Trophoblast cell (in vitro differentiated cells and primary cell): ENCODE measurements around the gene VILL.

Experiments
- DNase-seq, 2 donors: peaks; one replicate each; pipeline ENCODE4 v3.0.0-alpha.2; 2016
- H2AFZ ChIP-seq: 2 replicates; pipeline ENCODE4 v1.6.1; 2013; ENCODE audit warnings: low read length, moderate library complexity, mild to moderate bottlenecking; ENCODE audit not compliant: insufficient read depth, poor library complexity
- H2AK5ac ChIP-seq: 2 replicates; pipeline ENCODE4 v1.6.1; 2013; ENCODE audit warnings: mild to moderate bottlenecking, low read length
- H2BK120ac ChIP-seq: 2 replicates; pipeline ENCODE4 v1.6.1; 2013; ENCODE audit warnings: low read length, mild to moderate bottlenecking, moderate library complexity; ENCODE audit not compliant: insufficient read depth, poor library complexity
- H2BK12ac ChIP-seq: 2 replicates; pipeline ENCODE4 v1.6.1; 2013; ENCODE audit warnings: mild to moderate bottlenecking, low read length, moderate library complexity
- H2BK5ac ChIP-seq: 2 replicates; pipeline ENCODE4 v1.6.1; 2013; ENCODE audit warnings: low read length, low read depth, moderate library complexity, mild to moderate bottlenecking; ENCODE audit not compliant: poor library complexity
- H3K14ac ChIP-seq: 2 replicates; pipeline ENCODE4 v1.6.1; 2013; ENCODE audit warnings: mild to moderate bottlenecking, low read length
- H3K18ac ChIP-seq: 2 replicates; pipeline ENCODE4 v1.6.1; 2013; ENCODE audit warnings: mild to moderate bottlenecking, low read length
- H3K23ac ChIP-seq: 2 replicates; pipeline ENCODE4 v1.6.1; 2013; ENCODE audit warnings: low read length
- H3K27ac ChIP-seq: 2 replicates; pipeline ENCODE4 v1.5.1; 2013; ENCODE audit warnings: low read depth, mild to moderate bottlenecking, inconsistent platforms, low read length, moderate library complexity
- H3K27me3 ChIP-seq: 2 replicates; pipeline ENCODE4 v1.6.1; 2013; ENCODE audit warnings: inconsistent platforms, mild to moderate bottlenecking, low read length, moderate library complexity; ENCODE audit not compliant: insufficient read depth
- H3K36me3 ChIP-seq, 2 experiments: 1 replicate in 1 of 2; 2 replicates in 1 of 2; pipeline ENCODE4 v1.6.1; 2013; ENCODE audit warnings: low read length in 2 of 2, mild to moderate bottlenecking in 2 of 2, moderate library complexity in 1 of 2; ENCODE audit not compliant: insufficient read depth in 2 of 2, control insufficient read depth in 1 of 2
- H3K4ac ChIP-seq: 2 replicates; pipeline ENCODE4 v1.6.1; 2013; ENCODE audit warnings: low read depth, mild to moderate bottlenecking, low read length, moderate library complexity
- H3K4me1 ChIP-seq, 2 experiments: 1 replicate in 1 of 2; 2 replicates in 1 of 2; pipeline ENCODE4 v1.6.1; 2013; ENCODE audit warnings: low read length in 2 of 2, mild to moderate bottlenecking in 2 of 2, moderate library complexity in 1 of 2; ENCODE audit not compliant: insufficient read depth in 2 of 2, control insufficient read depth in 1 of 2
- H3K4me2 ChIP-seq: 2 replicates; pipeline ENCODE4 v1.6.1; 2013; ENCODE audit warnings: inconsistent platforms, mild to moderate bottlenecking, low read length, moderate library complexity
- H3K4me3 ChIP-seq: 2 replicates; pipeline ENCODE4 v1.5.1; 2013; ENCODE audit warnings: mild to moderate bottlenecking, low read depth, low read length, inconsistent platforms
- H3K79me1 ChIP-seq: one replicate; pipeline ENCODE4 v1.6.1; 2013; ENCODE audit warnings: low read length
- H3K79me2 ChIP-seq: 2 replicates; pipeline ENCODE4 v1.6.1; 2013; ENCODE audit warnings: low read length, mild to moderate bottlenecking; ENCODE audit not compliant: control insufficient read depth, insufficient read depth, poor library complexity
- H3K9ac ChIP-seq: 2 replicates; pipeline ENCODE4 v1.6.1; 2013; ENCODE audit warnings: mild to moderate bottlenecking, low read length
- H3K9me3 ChIP-seq: 2 replicates; pipeline ENCODE4 v1.6.1; 2013; ENCODE audit warnings: low read depth, mild to moderate bottlenecking, control low read depth, inconsistent platforms, low read length; ENCODE audit not compliant: insufficient read depth
- H4K12ac ChIP-seq: 2 replicates; pipeline ENCODE4 v1.6.1; 2013; ENCODE audit warnings: low read depth, mild to moderate bottlenecking, low read length, moderate library complexity
- H4K8ac ChIP-seq: 2 replicates; pipeline ENCODE4 v1.6.1; 2013; ENCODE audit warnings: low read depth, mild to moderate bottlenecking, low read length, moderate library complexity
- H4K91ac ChIP-seq: one replicate; pipeline ENCODE4 v1.6.1; 2013; ENCODE audit warnings: low read depth, mild to moderate bottlenecking, low read length, moderate library complexity
- WGBS: extraction: QIAGEN DNeasy Blood & Tissue Kit; methylation state at CpG from one replicate; pipeline ENCODE4 v1.1.7; 2013; ENCODE audit warnings: missing lambda C conversion rate; ENCODE audit not compliant: insufficient read length, insufficient coverage; ENCODE audit errors: extremely low coverage; 5-methylcytosine and 5-hydroxymethylcytosine counted together

VILL gene

DNA sequence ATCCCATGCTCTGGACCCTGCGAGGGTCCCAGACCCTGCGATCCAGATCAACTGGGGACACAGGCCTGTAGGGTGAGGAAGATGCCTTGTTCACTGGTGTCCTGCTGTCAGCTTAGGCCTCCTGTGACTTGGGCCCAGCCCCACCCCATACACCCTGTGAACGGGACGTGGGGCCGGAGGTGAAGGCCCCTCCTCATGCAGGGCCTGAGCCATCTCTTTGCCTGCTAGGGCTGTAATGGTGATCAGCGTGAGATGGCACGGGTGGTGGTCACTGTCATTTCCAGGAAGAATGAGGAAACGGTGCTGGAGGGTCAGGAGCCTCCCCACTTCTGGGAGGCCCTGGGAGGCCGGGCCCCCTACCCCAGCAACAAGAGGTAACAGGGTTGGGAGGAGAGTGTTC, 12.4 kb downstream of the VILL start:
- Histone ChIP-seq H3K79me2 (peaks cover 4% of the 10 kb centered on the region), H4K8ac (no peak overlapping the region), H3K4me2 (no peak overlapping the region), H2AFZ (no peak overlapping the region), H3K18ac (no peak overlapping the region), H3K9me3 (no peaks in the 10 kb centered on the region), H4K12ac (no peak overlapping the region), H3K27me3 (no peaks in the 10 kb centered on the region), H3K23ac (no peak overlapping the region), H3K4ac (no peak overlapping the region), H3K14ac (no peak overlapping the region), H3K4me3 (no peak overlapping the region), H2AK5ac (no peak overlapping the region), H3K4me1 (peaks cover 5 to 13% of the 10 kb centered on the region in 2 experiments), H4K91ac (no peak overlapping the region), H3K79me1 (peaks cover 7% of the 10 kb centered on the region), H3K9ac (no peak overlapping the region), H3K27ac (no peak overlapping the region), H2BK120ac (no peak overlapping the region), H2BK5ac (no peak overlapping the region), H2BK12ac (no peak overlapping the region), H3K36me3 (peaks cover 9 to 14% of the 10 kb centered on the region in 2 experiments)
- WGBS = no CpG with 5 or more reads among the region's 9 CpGs
- no peak for DNase-seq

- no peak overlapping the region for H2AFZ ChIP-seq
- H3K4me3 ChIP-seq = no peak overlapping the region
- H3K14ac ChIP-seq = no peak overlapping the region
- no peak overlapping the region for H2BK5ac ChIP-seq
- H3K9ac ChIP-seq = no peak overlapping the region
- H3K18ac ChIP-seq = no peak overlapping the region
- no CpG with 5 or more reads among the region's 7 CpGs for WGBS
- no peak overlapping the region for H2BK120ac ChIP-seq
- no peak overlapping the region for H3K4me2 ChIP-seq
- H4K91ac ChIP-seq = no peak overlapping the region
- H3K9me3 ChIP-seq = peaks cover 2% of the 10 kb centered on the region
- no peak overlapping the region for H3K27ac ChIP-seq
- peaks cover 4% of the 10 kb centered on the region for H3K79me2 ChIP-seq
- H4K12ac ChIP-seq = no peak overlapping the region
- H3K23ac ChIP-seq = no peak overlapping the region
- H2AK5ac ChIP-seq = no peak overlapping the region
- H2BK12ac ChIP-seq = no peak overlapping the region
- no peaks in the 10 kb centered on the region for H3K27me3 ChIP-seq
- H3K4ac ChIP-seq = no peak overlapping the region
- no peak overlapping the region for H4K8ac ChIP-seq
- peak in 1 of 2 donors; percentile 30 for DNase-seq
- H3K79me1 ChIP-seq = peaks cover 6% of the 10 kb centered on the region
- peaks cover 3 to 8% of the 10 kb centered on the region in 2 experiments for H3K4me1 ChIP-seq
- peaks cover 13 to 19% of the 10 kb centered on the region in 2 experiments for H3K36me3 ChIP-seq
Measured at GRCh38 chr3:38003371-38003816, 12.8 kb downstream of the VILL start.

DNA sequence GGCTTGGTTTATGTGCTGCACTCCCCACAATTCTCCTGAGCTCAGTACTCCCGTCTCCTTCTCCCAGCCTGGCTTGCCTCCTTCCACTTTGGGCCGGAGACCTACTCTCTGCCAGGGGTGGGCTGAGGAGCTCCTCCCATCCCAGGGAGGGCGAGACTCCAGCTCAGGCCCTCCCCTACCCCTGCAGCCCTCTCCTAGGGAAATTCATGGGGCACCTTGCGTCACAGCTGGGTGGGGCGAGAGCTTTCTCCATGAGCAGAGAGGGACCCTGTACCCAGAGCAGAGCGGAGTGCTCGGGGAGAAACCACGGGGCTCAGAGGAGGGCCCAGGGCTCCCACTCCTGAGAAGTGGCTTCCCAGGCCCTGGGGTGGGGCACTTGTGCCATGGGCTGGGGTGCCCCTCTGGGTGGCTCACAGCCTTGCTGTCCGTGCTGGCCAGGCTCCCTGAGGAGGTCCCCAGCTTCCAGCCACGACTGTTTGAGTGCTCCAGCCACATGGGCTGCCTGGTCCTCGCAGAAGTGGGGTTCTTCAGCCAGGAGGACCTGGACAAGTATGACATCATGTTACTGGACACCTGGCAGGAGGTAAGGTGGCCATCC, 13.3 kb downstream of the VILL start:
- peaks cover 2% of the 10 kb centered on the region for H3K79me1 ChIP-seq
- no peak overlapping the region for H2BK5ac ChIP-seq
- H3K9ac ChIP-seq = no peak overlapping the region
- H3K27me3 ChIP-seq = no peaks in the 10 kb centered on the region
- no peak overlapping the region for H4K12ac ChIP-seq
- no peak overlapping the region for H2BK120ac ChIP-seq
- H3K27ac ChIP-seq = no peak overlapping the region
- no peak overlapping the region for H2BK12ac ChIP-seq
- WGBS = no CpG with 5 or more reads among the region's 11 CpGs
- H3K14ac ChIP-seq = no peak overlapping the region
- no peak overlapping the region for H3K18ac ChIP-seq
- peaks cover 2% of the 10 kb centered on the region for H3K9me3 ChIP-seq
- H3K4me3 ChIP-seq = no peak overlapping the region
- H2AK5ac ChIP-seq = no peak overlapping the region
- DNase-seq = no peak
- H4K91ac ChIP-seq = no peak overlapping the region
- no peak overlapping the region for H3K23ac ChIP-seq
- no peak overlapping the region for H3K4ac ChIP-seq
- H3K36me3 ChIP-seq = peaks cover 16 to 19% of the 10 kb centered on the region in 2 experiments
- H3K4me1 ChIP-seq = peaks cover 0 to 4% of the 10 kb centered on the region in 2 experiments
- H4K8ac ChIP-seq = no peak overlapping the region
- no peak overlapping the region for H3K4me2 ChIP-seq
- no peaks in the 10 kb centered on the region for H3K79me2 ChIP-seq
- no peak overlapping the region for H2AFZ ChIP-seq

- peaks cover 17% of the 10 kb centered on the region in 2 experiments for H3K36me3 ChIP-seq
Measured at GRCh38 chr3:38004415-38005075, 14.0 kb downstream of the VILL start.

More at GRCh38 chr3:38004415-38005075, 14.0 kb downstream of the VILL start:
- no peak overlapping the region for H2AFZ ChIP-seq
- H3K18ac ChIP-seq = no peak overlapping the region
- no peak overlapping the region for H4K8ac ChIP-seq
- no peak overlapping the region for H2AK5ac ChIP-seq
- no peak overlapping the region for H3K4ac ChIP-seq
- H4K91ac ChIP-seq = no peak overlapping the region
- H3K4me3 ChIP-seq = no peak overlapping the region
- DNase-seq = peak; percentile 58 to 82
- no peak overlapping the region for H3K23ac ChIP-seq
- H2BK120ac ChIP-seq = no peak overlapping the region
- no peak overlapping the region for H3K4me2 ChIP-seq
- H3K9me3 ChIP-seq = peaks cover 2% of the 10 kb centered on the region
- no CpG with 5 or more reads among the region's 14 CpGs for WGBS
- no peaks in the 10 kb centered on the region for H3K4me1 ChIP-seq
- no peaks in the 10 kb centered on the region for H3K79me2 ChIP-seq
- H2BK5ac ChIP-seq = no peak overlapping the region
- no peak overlapping the region for H2BK12ac ChIP-seq
- H3K27me3 ChIP-seq = no peaks in the 10 kb centered on the region
- H3K79me1 ChIP-seq = no peaks in the 10 kb centered on the region
- H3K14ac ChIP-seq = no peak overlapping the region
- no peak overlapping the region for H3K27ac ChIP-seq
- no peak overlapping the region for H3K9ac ChIP-seq
- H4K12ac ChIP-seq = no peak overlapping the region
